Measurements from ENCODE around the gene PDGFC.

DNA sequence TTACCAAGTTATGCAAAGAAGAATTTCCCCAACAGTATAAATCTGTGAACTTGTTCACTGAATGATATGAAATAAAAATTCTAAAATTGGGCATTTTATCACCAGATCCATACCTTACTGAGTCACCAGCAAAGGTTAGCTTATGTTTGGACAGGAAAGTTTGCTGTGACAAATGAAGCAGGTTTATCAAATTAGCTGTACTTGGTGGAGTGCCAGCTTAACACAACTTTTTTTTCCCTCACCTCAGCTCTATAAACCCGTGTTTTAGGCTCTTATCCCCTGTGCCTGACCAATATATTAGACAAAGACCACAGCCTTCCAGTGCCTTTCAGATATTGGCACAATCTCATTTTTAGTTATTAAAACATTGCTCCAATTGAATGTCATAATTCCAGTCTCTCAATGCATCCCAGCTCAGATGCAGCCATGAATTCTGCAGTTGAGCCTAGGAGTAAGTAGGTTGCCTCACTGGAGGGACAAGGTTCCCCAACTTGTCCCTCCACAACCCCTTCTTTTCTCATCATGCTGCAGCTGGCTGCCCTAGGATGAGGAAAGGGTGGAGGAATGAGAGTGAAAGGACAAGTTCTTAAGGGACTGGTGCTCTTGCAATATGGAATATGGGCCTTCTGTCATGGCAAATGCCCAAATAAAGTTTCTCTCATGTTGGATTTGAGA, 27.0 kb upstream of the PDGFC start:
- TF ChIP-seq CTCF (IDR thresholded peaks at IDR 0.05) (no peak), POLR2AphosphoS5 (IDR thresholded peaks at IDR 0.05) (no peak), POLR2A (IDR thresholded peaks at IDR 0.05) (no peak), EP300 (IDR thresholded peaks at IDR 0.05) (no peak)

All from gastroesophageal sphincter (tissue), 3 donors.